Upper lobe of right lung (tissue), 1 donor: ENCODE results near the gene PPL. TPM values are rescaled to one million over a fixed set of nuclear protein-coding genes. Genes with fewer than 3 reads are reported as not detected.

Experiments
- ATAC-seq: fragments of 200-7000 bp; cut with Tn5 transposase; one replicate; pipeline ENCODE4 v1.9.1; 2020; ENCODE audit warnings: mild to moderate bottlenecking, moderate library complexity
- DNase-seq: peaks from one replicate; pipeline ENCODE4 v3.0.0-alpha.2; 2020
- H3K27ac ChIP-seq: fragments of 200-600 bp; one replicate; pipeline ENCODE4 v1.8.0; 2022
- H3K27me3 ChIP-seq: fragments of 200-600 bp; one replicate; pipeline ENCODE4 v1.8.0; 2022; ENCODE audit warnings: mild to moderate bottlenecking
- H3K36me3 ChIP-seq: fragments of 200-600 bp; one replicate; pipeline ENCODE4 v1.8.0; 2022
- H3K4me1 ChIP-seq: fragments of 200-600 bp; one replicate; pipeline ENCODE4 v1.8.0; 2022
- H3K4me3 ChIP-seq: fragments of 200-600 bp; one replicate; pipeline ENCODE4 v1.8.0; 2022; ENCODE audit warnings: mild to moderate bottlenecking
- H3K9me3 ChIP-seq: fragments of 200-600 bp; one replicate; pipeline ENCODE4 v1.8.0; 2022
- intact Hi-C: fragments of 100-400 bp; cut with DNase I; formaldehyde crosslinking; loops from one replicate; pipeline ENCODE4 v1.11.0; 2022
- total RNA-seq: library from RNA; stranded (reverse); fragmentation: NEBNext Ultra II Directional; extraction: Animal tissue kit (Norgen Biotek cat#: 25700); gene quantifications from one replicate; pipeline ENCODE4 v1.2.1, GENCODE V29; 2021
- TF ChIP-seq, protein P1 (sequence below): fragments of 200-600 bp; IDR thresholded peaks from one replicate; pipeline ENCODE4 v1.8.0; 2022; ENCODE audit warnings: antibody characterized with exemption
- donor health status: DM: no; HTN: yes; CAD: no; lungs with severe emphysema.

PPL gene
- total RNA-seq, 1 donor from 2014 or later, result 78.1 TPM

- no peak overlapping the region for H3K4me3 ChIP-seq
- intact Hi-C loops, result no loop called here
- H3K27me3 ChIP-seq, result no peaks in the 10 kb centered on the region
- no peaks in the 10 kb centered on the region for H3K36me3 ChIP-seq
- ATAC-seq (no peak), DNase-seq (no peak)
- no peaks in the 10 kb centered on the region for H3K9me3 ChIP-seq
- no peak overlapping the region for H3K27ac ChIP-seq
- peaks cover 4% of the 10 kb centered on the region for H3K4me1 ChIP-seq
- TF ChIP-seq, protein P1, sequence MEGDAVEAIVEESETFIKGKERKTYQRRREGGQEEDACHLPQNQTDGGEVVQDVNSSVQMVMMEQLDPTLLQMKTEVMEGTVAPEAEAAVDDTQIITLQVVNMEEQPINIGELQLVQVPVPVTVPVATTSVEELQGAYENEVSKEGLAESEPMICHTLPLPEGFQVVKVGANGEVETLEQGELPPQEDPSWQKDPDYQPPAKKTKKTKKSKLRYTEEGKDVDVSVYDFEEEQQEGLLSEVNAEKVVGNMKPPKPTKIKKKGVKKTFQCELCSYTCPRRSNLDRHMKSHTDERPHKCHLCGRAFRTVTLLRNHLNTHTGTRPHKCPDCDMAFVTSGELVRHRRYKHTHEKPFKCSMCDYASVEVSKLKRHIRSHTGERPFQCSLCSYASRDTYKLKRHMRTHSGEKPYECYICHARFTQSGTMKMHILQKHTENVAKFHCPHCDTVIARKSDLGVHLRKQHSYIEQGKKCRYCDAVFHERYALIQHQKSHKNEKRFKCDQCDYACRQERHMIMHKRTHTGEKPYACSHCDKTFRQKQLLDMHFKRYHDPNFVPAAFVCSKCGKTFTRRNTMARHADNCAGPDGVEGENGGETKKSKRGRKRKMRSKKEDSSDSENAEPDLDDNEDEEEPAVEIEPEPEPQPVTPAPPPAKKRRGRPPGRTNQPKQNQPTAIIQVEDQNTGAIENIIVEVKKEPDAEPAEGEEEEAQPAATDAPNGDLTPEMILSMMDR, result no peak
Observed at GRCh38 chr16:4920826-4921225, 16.1 kb downstream of the PPL start.

DNA sequence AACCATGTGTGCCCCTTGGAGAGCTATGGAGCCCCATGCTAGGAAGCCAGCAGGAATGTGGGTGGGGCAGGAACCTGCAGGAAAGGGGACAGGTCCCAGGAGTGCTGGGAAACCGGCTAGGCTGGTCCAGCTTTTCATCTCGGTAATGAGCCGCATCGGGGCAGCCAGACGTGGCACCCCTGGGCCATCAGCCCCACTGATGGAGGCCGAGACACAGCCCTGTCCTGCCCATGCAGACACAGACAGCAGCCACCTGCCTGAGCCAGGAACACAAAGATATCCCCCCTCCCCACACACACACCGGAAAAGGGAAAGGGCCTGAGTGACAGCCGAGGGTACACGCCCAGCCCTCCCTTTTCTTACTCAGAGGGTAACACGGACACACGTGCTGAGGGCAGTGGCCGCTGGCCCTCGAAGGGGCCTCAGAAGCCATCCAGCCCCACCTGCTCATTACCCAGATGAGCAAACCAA, 18.1 kb downstream of the PPL start:
- intact Hi-C loops, result no loop called here
- Histone ChIP-seq H3K36me3 (no peaks in the 10 kb centered on the region), H3K4me3 (no peak overlapping the region), H3K4me1 (peaks cover 4% of the 10 kb centered on the region), H3K27ac (peak overlapping the region; percentile 8), H3K9me3 (no peaks in the 10 kb centered on the region), H3K27me3 (no peaks in the 10 kb centered on the region)
- TF ChIP-seq, protein P1, result no peak
- peak; percentile 89 for ATAC-seq
- DNase-seq, result peak; percentile 81

- intact Hi-C loops, result no loop called here
- DNase-seq (no peak), ATAC-seq (no peak)
- H3K27me3 ChIP-seq, result no peaks in the 10 kb centered on the region
- no peak overlapping the region for H3K4me3 ChIP-seq
- H3K36me3 ChIP-seq, result no peaks in the 10 kb centered on the region
- no peak overlapping the region for H3K27ac ChIP-seq
- no peaks in the 10 kb centered on the region for H3K4me1 ChIP-seq
- TF ChIP-seq, protein P1, result no peak
- H3K9me3 ChIP-seq, result no peaks in the 10 kb centered on the region
Observed at GRCh38 chr16:4917117-4917516, 19.8 kb downstream of the PPL start.

DNA sequence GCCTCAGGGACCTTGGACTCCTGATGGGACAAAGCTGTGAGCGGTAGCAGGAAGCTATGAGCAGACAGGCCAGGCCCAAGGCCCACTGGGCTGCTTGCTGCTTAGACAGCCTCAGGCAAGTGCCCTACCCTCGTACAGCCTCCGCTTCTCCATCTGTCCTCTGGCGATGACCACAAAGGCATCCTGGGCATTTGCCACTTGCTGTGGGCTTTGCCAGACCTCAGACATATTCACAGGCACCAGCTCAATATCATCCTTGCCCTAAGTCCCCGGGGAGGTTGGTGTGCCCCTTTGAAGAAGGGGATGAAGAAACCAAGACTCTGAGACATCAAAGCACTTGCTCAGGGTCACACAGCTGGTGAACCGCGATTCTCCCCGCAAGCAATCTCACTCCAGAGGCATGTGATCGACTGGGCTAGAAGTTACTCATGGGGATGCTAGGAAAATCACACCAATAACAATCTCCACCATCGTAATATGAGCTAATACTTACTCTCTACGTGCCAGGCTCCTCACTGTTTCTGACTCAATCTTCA, 21.7 kb downstream of the PPL start:
- H3K9me3 ChIP-seq, result no peaks in the 10 kb centered on the region
- H3K4me1 ChIP-seq, result no peaks in the 10 kb centered on the region
- H3K36me3 ChIP-seq, result no peaks in the 10 kb centered on the region
- H3K4me3 ChIP-seq, result no peak overlapping the region
- TF ChIP-seq, protein P1, result no peak
- intact Hi-C loops, result no loop called here
- H3K27ac ChIP-seq, result no peak overlapping the region
- no peaks in the 10 kb centered on the region for H3K27me3 ChIP-seq
- no peak for ATAC-seq
- DNase-seq, result no peak

- intact Hi-C loops, result no loop called here
- no peak for ATAC-seq
Observed at GRCh38 chr16:4914528-4915225, 22.3 kb downstream of the PPL start.

More at GRCh38 chr16:4914528-4915225, 22.3 kb downstream of the PPL start:
- Histone ChIP-seq H3K4me3 (no peak overlapping the region), H3K27ac (no peak overlapping the region), H3K4me1 (no peaks in the 10 kb centered on the region), H3K36me3 (no peaks in the 10 kb centered on the region), H3K27me3 (no peaks in the 10 kb centered on the region), H3K9me3 (no peaks in the 10 kb centered on the region)
- TF ChIP-seq, protein P1, result no peak
- DNase-seq, result no peak
